IMR-90 (cell line): ENCODE data around the gene KRTAP10-1. TPM values are rescaled to one million over a fixed set of nuclear protein-coding genes. Genes with fewer than 3 reads are reported as not detected.

Experiments
- ATAC-seq: fragments of 200-7000 bp; cut with Tn5 transposase; 2 replicates; pipeline ENCODE4 v1.9.1; 2020; ENCODE audit warnings: low read depth, mild to moderate bottlenecking, moderate library complexity
- BruUV-seq: library from RNA; stranded (reverse); fragments of 400-500 nt; replicated peaks from 2 replicates; lab custom pipeline; 2021; lab: Mats Ljungman, UMichigan
- CTCF ChIA-PET: fragments of 300-600 bp; formaldehyde crosslinking; extraction: SDS; loops from one replicate; lab custom pipeline; 2021; ENCODE audit warnings: antibody characterized with exemption; lab: Yijun Ruan, JAX
- POLR2A ChIA-PET: fragments of 300-600 bp; sonication (Branson Sonifier 250); formaldehyde crosslinking; loops from one replicate; lab custom pipeline; 2022; ENCODE audit warnings: antibody characterized with exemption; ENCODE audit not compliant: unreplicated experiment; lab: Charles Lee
- DNase-seq: peaks from one replicate; pipeline ENCODE4 v3.0.0; 2013
- H2AFZ ChIP-seq: replicated peaks from 2 replicates; pipeline ENCODE3; 2013; ENCODE audit warnings: low read length, mild to moderate bottlenecking; ENCODE audit not compliant: poor library complexity
- H2AK5ac ChIP-seq: 2 replicates; pipeline ENCODE4 v1.6.1; 2013; ENCODE audit warnings: low read depth, low read length, inconsistent platforms
- H2AK9ac ChIP-seq: replicated peaks from 2 replicates; pipeline ENCODE3; 2013; ENCODE audit warnings: mild to moderate bottlenecking, low read depth, low read length, moderate library complexity; ENCODE audit not compliant: poor library complexity
- H2BK120ac ChIP-seq: 2 replicates; pipeline ENCODE4 v1.6.1; 2013; ENCODE audit warnings: low read depth, low read length, inconsistent platforms
- H2BK15ac ChIP-seq: 3 replicates; pipeline ENCODE4 v1.6.1; 2013; ENCODE audit warnings: low read depth, low read length, inconsistent platforms
- H2BK20ac ChIP-seq: 2 replicates; pipeline ENCODE4 v1.6.1; 2013; ENCODE audit warnings: low read depth, mild to moderate bottlenecking, inconsistent platforms, low read length, moderate library complexity
- H2BK5ac ChIP-seq: 2 replicates; pipeline ENCODE4 v1.6.1; 2013; ENCODE audit warnings: mild to moderate bottlenecking, low read depth, low read length, inconsistent platforms; ENCODE audit not compliant: poor library complexity, severe bottlenecking
- H3K14ac ChIP-seq: replicated peaks from 2 replicates; pipeline ENCODE4 v1.6.1; 2013; ENCODE audit warnings: low read depth, low read length, inconsistent platforms
- H3K18ac ChIP-seq: 2 replicates; pipeline ENCODE4 v1.6.1; 2013; ENCODE audit warnings: low read depth, low read length, control low read depth
- H3K23ac ChIP-seq: 2 replicates; pipeline ENCODE4 v1.6.1; 2013; ENCODE audit warnings: low read depth, low read length, inconsistent platforms
- H3K27ac ChIP-seq: 2 replicates; pipeline ENCODE4 v1.5.1; 2013; ENCODE audit warnings: mild to moderate bottlenecking, control low read depth, low read length; ENCODE audit not compliant: insufficient read depth
- H3K27me3 ChIP-seq: 2 replicates; pipeline ENCODE4 v1.6.1; 2013; ENCODE audit warnings: low read length; ENCODE audit not compliant: control insufficient read depth, insufficient read depth
- H3K36me3 ChIP-seq: 2 replicates; pipeline ENCODE4 v1.6.1; 2013; ENCODE audit warnings: low read length, mixed read lengths; ENCODE audit not compliant: control insufficient read depth, insufficient read depth
- H3K4ac ChIP-seq: 2 replicates; pipeline ENCODE4 v1.6.1; 2013; ENCODE audit warnings: low read depth, low read length, inconsistent platforms
- H3K4me1 ChIP-seq: 2 replicates; pipeline ENCODE4 v1.6.1; 2013; ENCODE audit warnings: low read length, mixed read lengths; ENCODE audit not compliant: control insufficient read depth, insufficient read depth
- H3K4me2 ChIP-seq: 2 replicates; pipeline ENCODE4 v1.6.1; 2013; ENCODE audit warnings: low read depth, mild to moderate bottlenecking, control low read depth, low read length, moderate library complexity
- H3K4me3 ChIP-seq: 2 replicates; pipeline ENCODE4 v1.5.1; 2013; ENCODE audit warnings: low read depth, mild to moderate bottlenecking, control low read depth, low read length, moderate library complexity; ENCODE audit not compliant: insufficient read depth
- H3K56ac ChIP-seq: 2 replicates; pipeline ENCODE4 v1.6.1; 2013; ENCODE audit warnings: low read length, inconsistent platforms; ENCODE audit not compliant: insufficient read depth; ENCODE audit errors: extremely low read depth
- H3K79me1 ChIP-seq, 2 experiments: 2 replicates each; pipeline ENCODE4 v1.6.1; 2013; ENCODE audit warnings: low read length in 2 of 2, inconsistent platforms in 1 of 2, low read depth in 1 of 2
- H3K9ac ChIP-seq: 2 replicates; pipeline ENCODE4 v1.6.1; 2013; ENCODE audit warnings: low read depth, low read length, control low read depth
- H3K9me1 ChIP-seq: 2 replicates; pipeline ENCODE4 v1.6.1; 2013; ENCODE audit warnings: low read length, inconsistent platforms; ENCODE audit not compliant: insufficient read depth
- H3K9me3 ChIP-seq: 2 replicates; pipeline ENCODE4 v1.6.1; 2013; ENCODE audit warnings: low read length; ENCODE audit not compliant: control insufficient read depth, insufficient read depth
- H4K20me1 ChIP-seq: 2 replicates; pipeline ENCODE4 v1.6.1; 2013; ENCODE audit warnings: low read length, inconsistent platforms; ENCODE audit not compliant: insufficient read depth
- H4K5ac ChIP-seq: 2 replicates; pipeline ENCODE4 v1.6.1; 2013; ENCODE audit warnings: mild to moderate bottlenecking, low read depth, low read length, control low read depth
- H4K8ac ChIP-seq, 2 experiments: 2 replicates each; pipeline ENCODE4 v1.6.1; 2013; ENCODE audit warnings: low read depth in 2 of 2, low read length in 2 of 2, control low read depth in 1 of 2, inconsistent platforms in 1 of 2
- H4K91ac ChIP-seq: 2 replicates; pipeline ENCODE4 v1.6.1; 2013; ENCODE audit warnings: low read depth, low read length, inconsistent platforms; ENCODE audit not compliant: insufficient read depth
- BHLHE40 ChIP-seq: fragments of 150-350 bp; IDR thresholded peaks from 2 replicates; pipeline ENCODE4 v1.6.1; 2016; ENCODE audit warnings: mild to moderate bottlenecking, low read depth, low read length
- CEBPB ChIP-seq: IDR thresholded peaks from 2 replicates; pipeline ENCODE4 v1.6.1; 2012; ENCODE audit warnings: low read depth, low read length, improper control_type of control experiment
- CHD1 ChIP-seq: IDR thresholded peaks from 2 replicates; pipeline ENCODE4 v1.6.1; 2012; ENCODE audit warnings: low read depth, low read length, improper control_type of control experiment
- CTCF ChIP-seq: conservative IDR thresholded peaks from 2 replicates; pipeline ENCODE4 v1.5.1; 2012; ENCODE audit warnings: mild to moderate bottlenecking, low read depth, low read length, improper control_type of control experiment
- ELK1 ChIP-seq: fragments of 150-350 bp; IDR thresholded peaks from 2 replicates; pipeline ENCODE4 v1.6.1; 2016; ENCODE audit warnings: low read depth, mild to moderate bottlenecking, low read length, moderate library complexity, borderline replicate concordance
- FOS ChIP-seq: fragments of 150-350 bp; IDR thresholded peaks from 2 replicates; pipeline ENCODE4 v1.6.1; 2016; ENCODE audit warnings: low read depth, low read length
- MAFK ChIP-seq: IDR thresholded peaks from 2 replicates; pipeline ENCODE4 v1.6.1; 2012; ENCODE audit warnings: low read depth, low read length, improper control_type of control experiment
- MAZ ChIP-seq: IDR thresholded peaks from 2 replicates; pipeline ENCODE4 v1.6.1; 2012; ENCODE audit warnings: low read depth, mild to moderate bottlenecking, low read length, improper control_type of control experiment, moderate library complexity, borderline replicate concordance
- MXI1 ChIP-seq: IDR thresholded peaks from 2 replicates; pipeline ENCODE4 v1.6.1; 2012; ENCODE audit warnings: low read depth, mild to moderate bottlenecking, low read length, moderate library complexity, borderline replicate concordance
- NFE2L2 ChIP-seq: fragments of 150-350 bp; IDR thresholded peaks from 2 replicates; pipeline ENCODE4 v1.6.1; 2016; ENCODE audit warnings: low read depth, mild to moderate bottlenecking, low read length
- POLR2A ChIP-seq: IDR thresholded peaks from 2 replicates; pipeline ENCODE4 v1.6.1; 2012; ENCODE audit warnings: mild to moderate bottlenecking, low read depth, low read length
- RAD21 ChIP-seq: IDR thresholded peaks from 2 replicates; pipeline ENCODE4 v1.6.1; 2012; ENCODE audit warnings: low read length, improper control_type of control experiment
- RFX5 ChIP-seq: IDR thresholded peaks from 2 replicates; pipeline ENCODE4 v1.8.0; 2012; ENCODE audit warnings: low read depth, mild to moderate bottlenecking, low read length, moderate library complexity
- SMC3 ChIP-seq: fragments of 150-350 bp; IDR thresholded peaks from 2 replicates; pipeline ENCODE4 v1.6.1; 2016; ENCODE audit warnings: low read depth, mild to moderate bottlenecking, antibody characterized with exemption, low read length, moderate library complexity
- USF2 ChIP-seq: fragments of 150-350 bp; IDR thresholded peaks from 2 replicates; pipeline ENCODE4 v1.6.1; 2017; ENCODE audit warnings: mild to moderate bottlenecking, antibody characterized with exemption, low read length, low read depth
- WGBS, 2 experiments: methylation state at CpG; one replicate each; pipeline versions ENCODE4 v1.1.5 to v1.1.7; 2013; ENCODE audit warnings: missing lambda C conversion rate in 2 of 2; ENCODE audit not compliant: insufficient read length in 1 of 2; ENCODE audit errors: extremely low coverage in 2 of 2; 5-methylcytosine and 5-hydroxymethylcytosine counted together
- dilution Hi-C: fragments of 300-500 bp; cut with HindIII; formaldehyde crosslinking; loops from one replicate; pipeline ENCODE4 v1.14.3; 2018; ENCODE audit warnings: low sequenced_read_pairs; ENCODE audit not compliant: unreplicated experiment
- in situ Hi-C: fragments of 300-500 bp; cut with MboI; formaldehyde crosslinking; loops from 3 replicates; pipeline ENCODE4 v1.14.3; 2019; ENCODE audit warnings: low sequenced_read_pairs, inconsistent platforms, mixed read lengths
- intact Hi-C: fragments of 100-400 bp; cut with micrococcal nuclease; formaldehyde crosslinking; loops from 2 replicates; pipeline ENCODE4 v1.10.0; 2022
- polyA plus RNA-seq, 3 experiments: library from polyadenylated mRNA; depleted of rRNA; stranded (reverse); fragments of >200 nt; gene quantifications; 2 replicates each; pipeline ENCODE4 v1.2.3, GENCODE V29; 2012; ENCODE audit warnings: low replicate concordance in 1 of 3
- total RNA-seq: library from RNA; depleted of rRNA; stranded (reverse); fragments of >200 nt; gene quantifications from 2 replicates; pipeline ENCODE4 v1.2.3, GENCODE V29; 2012

KRTAP10-1 gene
- total and polyA plus RNA-seq, 2 of the 4 experiments (the other 2 are of a cell fraction) = not detected

- no peaks in the 10 kb centered on the region for H4K20me1 ChIP-seq
- H2BK5ac ChIP-seq = no peak overlapping the region
- no peak overlapping the region for H3K23ac ChIP-seq
- CTCF ChIA-PET = interaction anchor here (0.7 to 1.0 kb wide), 2 partner anchors 12 to 291 kb away, joined by 4 read pairs; no protein-coding TSS in a partner anchor
- H3K9me3 ChIP-seq = no peaks in the 10 kb centered on the region
- H3K4me2 ChIP-seq = no peak overlapping the region
- no peak overlapping the region for H3K4ac ChIP-seq
- no peak overlapping the region for H2BK120ac ChIP-seq
- no peak overlapping the region for H2AK5ac ChIP-seq
- no peak overlapping the region for H3K4me3 ChIP-seq
- H3K9me1 ChIP-seq = no peaks in the 10 kb centered on the region
- no peak overlapping the region for H4K91ac ChIP-seq
- no peak overlapping the region for H2BK15ac ChIP-seq
- DNase-seq = no peak
- no peaks in the 10 kb centered on the region for H3K4me1 ChIP-seq
- H3K27ac ChIP-seq = no peak overlapping the region
- H4K8ac ChIP-seq = no peak overlapping the region
- dilution Hi-C loops = no loop called here
- no peak overlapping the region for H3K56ac ChIP-seq
- POLR2A ChIA-PET = no interaction called here
- intact Hi-C loops = no loop called here
- H3K18ac ChIP-seq = no peak overlapping the region
- H2AK9ac ChIP-seq = no peak overlapping the region
- no TSS peak for BruUV-seq
- no peak overlapping the region for H3K14ac ChIP-seq
- H2BK20ac ChIP-seq = no peak overlapping the region
- no peak overlapping the region for H4K5ac ChIP-seq
- no peak overlapping the region for H3K9ac ChIP-seq
- no peaks in the 10 kb centered on the region for H3K79me1 ChIP-seq
- no peak overlapping the region for H2AFZ ChIP-seq
- in situ Hi-C loops = loop anchor here (25.0 kb wide), 1 partner anchor 435 kb away; the partner anchor contains the start of gene SLX9
- 66% methylated on average over 8 of the region's 27 CpGs; no CpG with 5 or more reads in 1 of the 2 experiments for WGBS, 2 experiments
- ATAC-seq = no peak
- H3K36me3 ChIP-seq = no peaks in the 10 kb centered on the region
- peaks cover 33% of the 10 kb centered on the region for H3K27me3 ChIP-seq
- TF ChIP-seq USF2 (no peak), RFX5 (no peak), MAZ (no peak), SMC3 (no peak), MXI1 (no peak), ELK1 (no peak), FOS (no peak), POLR2A (no peak), CHD1 (no peak), MAFK (no peak), RAD21 (no peak), NFE2L2 (no peak), CEBPB (no peak), BHLHE40 (no peak), CTCF (no peak)
Measured at GRCh38 chr21:44502171-44502958, 37.6 kb downstream of the KRTAP10-1 start.
